ENCODE measurements around the gene NKPD1. TPM values are rescaled to one million over a fixed set of nuclear protein-coding genes. Genes with fewer than 3 reads are reported as not detected.

NKPD1 gene
- total and polyA plus RNA-seq, 9 of the 15 experiments (the other 6 are each of a cell fraction or from before 2014, with no cell fraction given), result 0.03 to 0.09 (median 0.04) TPM; not detected in 5

- TF ChIP-seq TEAD1 (CRISPR knock-in tag; IDR thresholded peaks at IDR 0.05), result 0 out of 4 replicates have a peak, but pooled peaks of 1 of the 2 experiments have one; percentile 22
- TF ChIP-seq FUS (optimal IDR thresholded peaks at IDR 0.05; ENCODE audit: low read depth, low read length), result no peak
- no peak for TF ChIP-seq IRF2 (CRISPR knock-in tag; IDR thresholded peaks at IDR 0.05)
- peak; percentile 68 to 74 (median 70) for TF ChIP-seq CTCF (IDR thresholded peaks at IDR 0.05 in 2 of 3, conservative IDR thresholded peaks at IDR 0.05 in 1 of 3; ENCODE audit: insufficient read depth in 2 of 3, low read depth in 1 of 3, low read length in 3 of 3)
- TF ChIP-seq FOXK2 (conservative IDR thresholded peaks at IDR 0.05 in 1 of 2, IDR thresholded peaks at IDR 0.05 in 1 of 2; ENCODE audit: low read depth in 2 of 2), result no peak
- TF ChIP-seq REST (IDR thresholded peaks at IDR 0.05; ENCODE audit: borderline replicate concordance), result peak; percentile 27; the same call in 1 of the 2 replicates
- no peak for TF ChIP-seq REST (CRISPR knock-in tag; IDR thresholded peaks at IDR 0.05; ENCODE audit: low read depth)
- TF ChIP-seq RFX7 (CRISPR knock-in tag; IDR thresholded peaks at IDR 0.05), result no peak
- TF ChIP-seq ATF7 (IDR thresholded peaks at IDR 0.05), result no peak
- TF ChIP-seq RAD21 (CRISPR knock-in tag; conservative IDR thresholded peaks at IDR 0.05 in 1 of 2, IDR thresholded peaks at IDR 0.05 in 1 of 2), result peak in 1 of 2 experiments; percentile 72; a peak in 3 of 4 replicates
- no peak for TF ChIP-seq FOXA3 (CRISPR knock-in tag; conservative IDR thresholded peaks at IDR 0.05 in 1 of 2, IDR thresholded peaks at IDR 0.05 in 1 of 2)
- no peak for TF ChIP-seq ZNF3 (CRISPR knock-in tag; IDR thresholded peaks at IDR 0.05)
- no peak for TF ChIP-seq ZBTB8A (IDR thresholded peaks at IDR 0.05; ENCODE audit: partially characterized antibody)
- peak; percentile 45; the same call in 1 of the 2 replicates for TF ChIP-seq TEAD4 (IDR thresholded peaks at IDR 0.05; ENCODE audit: low read length)
- no peak for TF ChIP-seq TEAD4 (CRISPR knock-in tag; IDR thresholded peaks at IDR 0.05; ENCODE audit: borderline replicate concordance)
- no peak for TF ChIP-seq HLTF (IDR thresholded peaks at IDR 0.05)
- no peak for TF ChIP-seq CSDE1 (IDR thresholded peaks at IDR 0.05)
- TF ChIP-seq RBM25 (IDR thresholded peaks at IDR 0.05; ENCODE audit: low read depth, low read length, severe bottlenecking), result no peak
- TF ChIP-seq BRCA1 (IDR thresholded peaks at IDR 0.05), result no peak
- no peak for TF ChIP-seq BRCA1 (CRISPR knock-in tag; IDR thresholded peaks at IDR 0.05)
Measured at GRCh38 chr19:45187421-45188100, 26.8 kb upstream of the NKPD1 start (continued).

Data from K562 (cell line).